Epithelial cell of prostate (primary cell): Measurements from ENCODE around the gene MYO7B.

Experiments
- DNase-seq: peaks from one replicate; pipeline ENCODE4 v3.0.0-alpha.2; 2011; ENCODE audit warnings: low read depth, low spot score
- H3K27ac ChIP-seq: fragments of 450-650 bp; 2 replicates; pipeline ENCODE4 v1.5.1; 2017; ENCODE audit warnings: mild to moderate bottlenecking

Gene MYO7B

DNA sequence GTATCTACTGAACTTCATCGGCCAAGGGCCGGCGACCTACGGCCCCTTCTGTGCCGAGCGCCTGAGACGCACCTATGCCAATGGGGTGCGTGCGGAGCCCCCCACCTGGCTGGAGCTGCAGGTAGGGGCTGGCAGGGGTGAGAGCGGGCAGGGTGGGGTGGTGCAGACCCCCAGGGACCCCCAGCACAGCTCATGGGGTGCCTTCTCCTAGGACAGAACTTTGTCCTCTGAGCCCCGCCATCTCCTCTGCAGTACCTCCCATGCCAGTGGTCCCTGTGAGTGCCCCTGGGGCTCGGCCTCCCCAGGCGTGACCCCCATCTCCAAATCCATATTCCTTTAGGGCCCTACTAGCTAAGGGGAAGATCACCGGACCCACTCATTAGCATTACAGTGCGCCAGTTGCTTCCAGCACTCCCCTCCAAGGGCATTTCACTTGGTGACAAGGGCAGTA, 86.5 kb downstream of the MYO7B start:
- no peak overlapping the region for H3K27ac ChIP-seq
- DNase-seq = no peak

DNA sequence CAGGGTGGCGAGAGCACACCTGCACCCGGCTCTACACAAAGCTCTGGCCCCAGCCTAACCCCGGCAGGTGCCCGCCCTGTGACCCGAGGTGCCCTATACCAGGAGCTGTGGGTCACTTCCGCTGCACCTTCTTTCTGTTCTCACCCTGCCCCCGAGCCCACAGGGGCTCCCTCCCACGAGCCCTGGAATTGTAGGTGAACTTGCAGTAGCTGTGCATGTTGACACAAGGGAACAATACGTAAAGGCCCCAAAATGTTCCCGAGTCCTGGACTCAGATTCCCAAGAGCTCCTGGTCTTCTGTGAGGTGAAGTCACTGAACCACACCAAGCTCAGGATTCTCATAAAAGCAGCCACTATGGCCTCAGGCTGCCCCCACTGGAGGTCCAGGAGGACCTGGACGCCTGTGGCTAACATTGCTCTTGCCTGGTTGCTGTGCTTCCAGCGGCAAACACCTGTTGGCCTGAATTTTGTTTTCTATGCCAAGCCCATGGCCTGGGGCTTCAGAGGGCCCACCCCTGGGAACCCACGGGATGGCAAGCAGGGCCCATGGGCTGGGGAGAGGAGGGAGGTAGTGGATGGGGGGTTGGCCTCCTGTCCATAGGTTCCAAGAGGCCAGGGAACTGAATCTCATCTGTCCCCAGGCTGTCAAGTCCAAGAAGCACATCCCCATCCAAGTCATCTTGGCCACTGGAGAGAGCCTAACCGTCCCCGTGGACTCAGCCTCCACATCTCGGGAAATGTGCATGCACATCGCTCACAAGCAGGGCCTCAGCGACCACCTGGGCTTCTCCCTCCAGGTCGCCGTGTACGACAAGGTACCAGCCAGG, 87.3 kb downstream of the MYO7B start:
- H3K27ac ChIP-seq = no peak overlapping the region
- DNase-seq = no peak

DNA sequence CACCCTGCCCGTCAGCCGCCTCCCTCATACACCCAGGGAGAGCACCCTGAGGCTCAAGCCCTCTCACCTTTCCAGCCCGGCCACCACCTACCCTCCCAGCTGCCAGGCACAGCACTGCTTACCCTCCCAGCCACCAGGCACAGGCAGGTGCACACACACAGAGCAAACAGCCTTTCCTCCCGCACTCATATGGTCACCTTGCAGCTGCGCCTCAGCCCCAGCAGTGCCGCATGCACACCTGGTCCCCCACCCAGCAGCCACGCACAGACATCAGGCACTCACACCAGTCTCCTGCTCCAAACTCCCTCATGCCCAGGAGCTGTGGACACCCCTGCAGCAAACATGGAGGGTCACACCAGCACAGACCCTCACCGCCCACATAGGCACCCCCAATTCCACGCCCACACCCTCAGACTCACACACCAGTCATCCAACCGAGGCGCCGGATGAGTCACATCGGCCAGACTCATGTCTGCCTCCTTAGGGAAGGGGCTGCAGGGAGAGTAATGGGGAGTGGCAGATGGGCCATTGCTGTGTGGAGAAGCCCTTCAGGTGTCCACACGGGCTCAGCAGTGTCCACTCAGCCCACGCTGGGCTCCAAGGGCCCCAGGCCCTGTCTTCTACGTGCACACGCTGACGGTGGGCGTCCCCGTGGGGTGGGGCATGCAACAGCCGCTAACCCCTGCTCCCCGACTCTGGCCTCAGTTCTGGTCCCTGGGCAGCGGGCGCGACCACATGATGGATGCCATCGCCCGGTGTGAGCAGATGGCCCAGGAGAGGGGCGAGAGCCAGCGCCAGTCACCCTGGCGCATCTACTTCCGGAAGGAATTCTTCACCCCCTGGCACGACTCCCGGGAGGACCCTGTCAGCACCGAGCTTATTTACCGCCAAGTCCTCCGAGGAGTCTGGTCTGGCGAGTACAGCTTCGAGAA, 88.2 kb downstream of the MYO7B start:
- no peak overlapping the region for H3K27ac ChIP-seq
- no peak for DNase-seq

DNA sequence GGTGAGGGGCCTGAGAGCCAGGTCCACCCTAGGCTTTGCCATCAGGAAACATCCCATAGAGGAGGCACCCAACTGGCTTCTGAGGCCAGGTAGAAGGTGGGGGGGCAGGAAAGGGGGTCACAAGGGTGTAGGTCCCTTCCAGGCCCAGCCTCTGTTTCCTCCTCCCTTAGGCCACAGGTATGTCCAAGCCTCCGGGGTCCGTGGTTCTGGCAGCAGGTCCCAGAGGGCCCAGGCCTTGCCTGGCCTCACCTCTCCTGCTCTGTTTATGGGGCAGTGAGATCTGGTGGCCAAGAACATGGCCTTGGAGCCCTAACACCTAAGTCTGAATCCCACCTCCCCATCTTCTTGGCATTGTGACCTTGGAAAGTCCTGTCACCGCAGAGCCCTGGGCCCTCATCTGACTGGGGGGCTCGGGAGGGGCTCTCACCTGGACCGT, 88.9 kb downstream of the MYO7B start:
- H3K27ac ChIP-seq = no peak overlapping the region
- no peak for DNase-seq

DNA sequence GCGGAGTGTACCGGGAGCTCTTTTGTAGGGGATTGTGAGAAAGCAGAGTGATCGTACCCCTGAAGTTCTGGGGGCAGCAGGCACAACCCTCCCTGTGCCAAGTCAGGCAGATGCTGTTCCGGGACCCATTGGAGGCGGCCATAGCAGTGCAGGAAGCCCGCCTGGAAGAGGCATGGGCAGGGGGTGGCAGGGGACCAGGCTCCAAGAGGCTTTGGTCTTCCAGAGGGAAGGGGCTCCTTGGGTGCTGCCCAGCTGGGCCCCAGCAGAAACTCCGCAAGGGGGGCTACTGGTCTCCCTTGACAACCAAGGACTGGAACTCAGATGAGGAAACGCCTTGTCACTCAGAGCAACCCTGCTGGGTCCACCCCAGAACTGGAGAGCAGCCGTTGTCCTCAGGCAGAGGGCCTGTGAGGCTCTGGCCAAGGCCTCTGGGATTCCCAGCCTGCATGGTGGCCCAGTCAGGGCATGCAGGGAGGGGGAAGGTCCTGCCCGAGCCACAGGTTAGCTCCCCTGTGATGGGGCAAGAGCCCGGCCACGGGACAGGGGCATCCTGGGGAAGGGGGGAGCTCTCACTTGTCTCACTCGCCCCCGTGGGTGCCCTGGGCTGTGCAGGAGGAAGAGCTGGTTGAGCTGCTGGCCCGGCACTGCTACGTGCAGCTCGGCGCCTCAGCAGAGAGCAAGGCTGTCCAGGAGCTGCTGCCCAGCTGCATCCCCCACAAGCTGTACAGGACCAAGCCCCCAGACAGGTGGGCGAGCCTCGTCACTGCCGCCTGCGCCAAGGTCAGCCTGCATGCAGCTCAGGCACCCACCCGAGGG, 89.5 kb downstream of the MYO7B start:
- H3K27ac ChIP-seq = no peak overlapping the region
- no peak for DNase-seq

DNA sequence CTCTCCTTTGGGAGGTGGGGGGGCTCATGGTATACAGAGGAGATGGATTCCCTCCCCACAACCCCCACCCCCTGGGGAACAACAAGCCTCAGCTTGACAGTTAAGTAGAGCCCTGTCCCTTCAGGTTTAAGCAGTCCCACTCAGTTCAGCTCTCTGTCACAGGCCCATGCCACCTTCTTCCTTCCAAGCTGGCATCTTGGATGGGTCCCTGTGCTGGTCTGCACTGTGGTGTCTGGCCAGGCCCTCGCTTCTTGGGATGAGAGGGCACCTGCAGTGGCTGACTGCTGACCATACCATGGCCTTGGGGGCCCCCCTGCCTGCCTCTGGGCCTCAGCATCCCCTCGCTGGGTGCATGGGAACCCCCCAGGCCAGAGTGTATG, 90.1 kb downstream of the MYO7B start:
- no peak overlapping the region for H3K27ac ChIP-seq
- DNase-seq = no peak

- DNase-seq = no peak
- no peak overlapping the region for H3K27ac ChIP-seq
Observed at GRCh38 chr2:127626175-127626574, 90.7 kb downstream of the MYO7B start.

GRCh38 chr2:127626917-127627739, 91.6 kb downstream of the MYO7B start:
- no peak for DNase-seq

GRCh38 chr2:127627740-127628571, 92.5 kb downstream of the MYO7B start:
- no peak overlapping the region for H3K27ac ChIP-seq
- DNase-seq = no peak

More at GRCh38 chr2:127626917-127627739, 91.6 kb downstream of the MYO7B start:
- no peak overlapping the region for H3K27ac ChIP-seq

DNA sequence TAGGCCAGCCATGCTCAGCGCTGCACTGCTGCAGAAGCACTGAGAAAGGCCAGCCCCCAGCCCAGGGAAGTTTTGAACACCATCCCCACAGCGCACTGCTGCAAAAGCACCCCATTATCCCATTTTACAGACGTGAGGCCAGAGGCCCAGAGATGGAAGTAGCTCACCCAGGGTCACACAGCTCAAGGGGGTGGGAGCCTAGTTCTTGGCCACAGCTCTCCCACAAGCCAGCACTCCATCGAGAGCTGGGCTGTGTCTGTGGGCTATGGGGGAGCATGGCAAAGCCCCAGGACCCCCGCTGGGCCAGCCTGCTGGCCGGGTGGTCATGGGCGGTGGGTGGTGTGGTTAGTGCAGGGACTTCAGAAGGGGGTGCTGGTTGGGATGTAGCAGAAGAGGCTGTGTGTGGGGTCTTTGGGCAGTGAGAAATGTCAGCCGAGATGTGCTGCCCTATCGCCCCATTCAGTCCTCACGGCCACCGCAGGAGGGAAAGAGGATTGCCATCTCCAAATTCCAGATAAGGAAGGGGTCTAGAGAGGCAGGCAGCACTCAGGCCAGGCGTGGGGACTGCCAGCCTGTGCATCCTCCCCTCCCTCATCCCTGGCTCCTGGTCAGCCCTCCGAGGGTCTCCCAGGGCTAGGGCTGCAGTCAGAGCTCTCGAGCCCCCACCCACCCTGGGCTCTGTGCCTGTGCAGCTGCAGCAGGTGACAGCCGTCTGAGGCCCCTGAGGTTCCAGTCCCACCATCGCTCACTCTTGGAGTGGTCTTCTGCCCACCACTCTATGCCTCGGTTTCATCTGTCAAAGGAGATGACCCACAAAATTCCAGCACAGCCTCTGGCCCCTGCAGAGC, 93.5 kb downstream of the MYO7B start:
- no peak for DNase-seq
- H3K27ac ChIP-seq = no peak overlapping the region

DNA sequence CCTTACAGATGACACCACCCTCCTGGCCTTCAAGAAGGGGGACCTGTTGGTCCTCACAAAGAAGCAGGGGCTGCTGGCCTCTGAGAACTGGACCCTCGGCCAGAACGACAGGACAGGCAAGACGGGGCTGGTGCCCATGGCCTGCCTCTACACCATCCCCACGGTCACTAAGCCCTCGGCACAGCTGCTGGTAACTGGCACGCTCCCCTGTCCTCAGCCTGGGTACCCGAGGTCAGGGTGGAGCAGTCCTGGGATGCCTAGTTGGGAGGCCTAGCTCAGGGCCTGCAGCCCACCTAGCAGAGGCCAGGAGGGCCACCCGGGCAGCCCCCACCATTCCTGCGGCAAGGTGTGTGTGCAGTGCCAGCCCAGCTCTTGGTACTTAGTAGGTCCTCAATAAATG, 94.2 kb downstream of the MYO7B start:
- no peak overlapping the region for H3K27ac ChIP-seq
- DNase-seq = no peak

DNA sequence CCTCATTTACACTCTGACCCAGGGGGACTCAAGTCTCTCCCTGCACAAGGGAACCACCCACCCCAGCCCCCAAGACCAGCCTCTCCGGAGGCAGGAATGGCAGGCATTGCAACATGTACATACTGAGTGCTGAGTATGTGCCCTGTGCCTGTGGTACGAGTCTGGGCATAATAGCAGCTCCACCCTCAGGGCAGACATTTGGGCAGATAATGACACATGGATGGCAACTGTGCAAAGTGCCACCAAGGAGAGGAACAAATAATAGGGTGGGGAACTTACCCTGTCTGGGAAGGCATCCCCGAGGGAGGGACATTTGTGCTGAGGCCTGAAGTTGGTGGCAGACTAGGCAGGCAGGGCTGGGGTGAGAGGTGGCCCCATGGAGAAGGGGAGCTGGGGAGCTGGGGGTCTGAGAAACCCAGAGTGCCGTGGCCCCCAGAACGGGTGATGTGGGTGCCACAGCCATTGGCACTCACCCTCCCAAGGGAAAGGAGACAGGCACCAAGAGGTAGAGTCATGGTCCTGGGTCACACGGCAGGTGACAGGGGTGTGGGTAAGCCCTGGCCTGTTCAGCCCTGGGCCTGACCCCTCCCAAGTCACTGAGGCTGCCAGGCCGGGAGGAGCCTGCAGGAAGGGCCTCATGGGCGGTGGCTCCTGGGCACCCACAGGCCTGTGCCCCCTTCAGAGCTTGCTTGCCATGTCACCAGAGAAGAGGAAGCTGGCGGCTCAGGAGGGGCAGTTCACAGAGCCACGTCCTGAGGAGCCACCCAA, 94.8 kb downstream of the MYO7B start:
- DNase-seq = no peak
- no peak overlapping the region for H3K27ac ChIP-seq

GRCh38 chr2:127630864-127631540, 95.5 kb downstream of the MYO7B start:
- H3K27ac ChIP-seq = no peak overlapping the region
- no peak for DNase-seq

GRCh38 chr2:127631541-127631996, 96.1 kb downstream of the MYO7B start:
- no peak for DNase-seq
- no peak overlapping the region for H3K27ac ChIP-seq

- no peak overlapping the region for H3K27ac ChIP-seq
- DNase-seq = no peak
Observed at GRCh38 chr2:127631997-127632581, 96.6 kb downstream of the MYO7B start.
